Panc1 (cell line): ENCODE measurements around the gene DCAF16. TPM values are rescaled to one million over a fixed set of nuclear protein-coding genes. Genes with fewer than 3 reads are reported as not detected.
"Not testable (repeated sequence)": the region's sequence is repeated elsewhere in the genome, so short reads cannot be mapped to it uniquely, and the experiment has no call there.

Source experiments
- ATAC-seq: fragments of 200-7000 bp; cut with Tn5 transposase; 2 replicates; pipeline ENCODE4 v1.9.1; 2020; ENCODE audit warnings: mild to moderate bottlenecking, moderate library complexity
- BruUV-seq: library from RNA; stranded (reverse); fragments of 400-500 nt; replicated peaks from 2 replicates; lab custom pipeline; 2021; lab: Mats Ljungman, UMichigan
- CTCF ChIA-PET: fragments of 300-600 bp; sonication (Branson Sonifier 250); formaldehyde crosslinking; loops from one replicate; lab custom pipeline; 2022; ENCODE audit warnings: antibody characterized with exemption; lab: Charles Lee
- POLR2A ChIA-PET: fragments of 300-600 bp; sonication (Branson Sonifier 250); formaldehyde crosslinking; loops from one replicate; lab custom pipeline; 2022; ENCODE audit warnings: antibody characterized with exemption; lab: Charles Lee
- DNase-seq: peaks from one replicate; pipeline ENCODE4 v3.0.0-alpha.2; 2010; ENCODE audit warnings: low read depth, low spot score
- H3K27ac ChIP-seq: 2 replicates; pipeline ENCODE4 v1.5.1; 2011; ENCODE audit warnings: mild to moderate bottlenecking, low read length, inconsistent platforms
- H3K27me3 ChIP-seq: fragments of 200-500 bp; sonication (Bioruptor generic); 2 replicates; pipeline ENCODE4 v1.6.0; 2014; ENCODE audit warnings: low read length, inconsistent platforms; ENCODE audit not compliant: control insufficient read depth, insufficient read depth
- H3K36me3 ChIP-seq: fragments of 200-500 bp; sonication (Bioruptor generic); 2 replicates; pipeline ENCODE4 v1.5.1; 2014; ENCODE audit warnings: inconsistent platforms, mild to moderate bottlenecking, low read length, moderate library complexity; ENCODE audit not compliant: control insufficient read depth, insufficient read depth
- H3K4me1 ChIP-seq: 2 replicates; pipeline ENCODE4 v1.5.1; 2011; ENCODE audit warnings: inconsistent platforms, mild to moderate bottlenecking, low read length, moderate library complexity; ENCODE audit not compliant: control insufficient read depth, insufficient read depth
- H3K4me3 ChIP-seq, 2 experiments: 2 replicates each; pipeline ENCODE4 v1.5.1; 2011 to 2012; ENCODE audit warnings: low read depth in 2 of 2, low read length in 2 of 2, mild to moderate bottlenecking in 2 of 2, inconsistent platforms in 1 of 2, moderate library complexity in 1 of 2
- H3K9me3 ChIP-seq: fragments of 200-500 bp; sonication (Bioruptor generic); 2 replicates; pipeline ENCODE4 v1.5.1; 2014; ENCODE audit warnings: low read depth, mild to moderate bottlenecking, inconsistent platforms, low read length, moderate library complexity; ENCODE audit not compliant: control insufficient read depth, insufficient read depth
- POLR2AphosphoS5 ChIP-seq: IDR thresholded peaks from 2 replicates; pipeline ENCODE4 v1.6.1; 2012; ENCODE audit warnings: mild to moderate bottlenecking, low read depth, low read length, moderate library complexity
- SIN3A ChIP-seq: IDR thresholded peaks from 2 replicates; pipeline ENCODE4 v1.6.1; 2012; ENCODE audit warnings: low read depth, mild to moderate bottlenecking, low read length, moderate library complexity, borderline replicate concordance; ENCODE audit not compliant: insufficient read depth
- TCF7L2 ChIP-seq: IDR thresholded peaks from 2 replicates; pipeline ENCODE4 v1.6.1; 2011; ENCODE audit warnings: mild to moderate bottlenecking, low read depth, low read length, inconsistent platforms
- in situ Hi-C: cut with HindIII; loops from 2 replicates; pipeline ENCODE4 v1.10.0; 2016; ENCODE audit warnings: low sequenced_read_pairs, low pct_unique_long_range_greater_than_20kb
- intact Hi-C: fragments of 100-400 bp; cut with micrococcal nuclease; formaldehyde crosslinking; loops from one replicate; pipeline ENCODE4 v1.10.0; 2022; ENCODE audit not compliant: unreplicated experiment
- total RNA-seq: library from RNA; stranded (reverse); gene quantifications from one replicate; pipeline ENCODE4 v1.2.1, GENCODE V29; 2021; ENCODE audit not compliant: unreplicated experiment
- TF ChIP-seq, protein P1 (sequence below): fragments of 450-650 bp; IDR thresholded peaks from 2 replicates; pipeline ENCODE4 v1.5.1; 2017; ENCODE audit warnings: mild to moderate bottlenecking
- TF ChIP-seq, protein P2 (sequence below), 2 experiments: IDR thresholded peaks; 2 replicates each; pipeline ENCODE4 v1.6.1; 2011 to 2012; ENCODE audit warnings: low read depth in 2 of 2, control low read depth in 1 of 2, low read length in 1 of 2, mild to moderate bottlenecking in 1 of 2, moderate library complexity in 1 of 2; ENCODE audit not compliant: insufficient read depth in 1 of 2

DCAF16 gene
- total RNA-seq, 1 experiment from 2014 or later, result 28.6 TPM

DNA sequence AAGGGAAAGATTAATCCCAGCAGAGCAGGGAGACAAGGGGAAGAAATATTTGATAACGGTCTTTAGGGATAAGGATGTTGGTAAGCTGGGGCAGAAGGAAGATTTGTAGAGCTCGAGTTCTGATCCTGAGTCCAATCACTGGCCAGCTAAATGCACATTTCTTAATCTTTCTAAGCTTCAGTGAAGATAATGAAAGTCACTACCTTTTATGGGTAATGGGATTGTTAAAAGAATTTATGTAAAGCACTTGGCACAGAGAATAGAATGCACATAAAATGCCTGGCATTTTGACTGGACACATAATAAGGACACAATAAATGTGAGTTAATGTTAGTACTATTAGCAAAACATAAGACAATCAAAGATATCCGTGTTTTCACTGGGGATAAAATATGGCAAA is 43.5 kb upstream of the DCAF16 start:
- Histone ChIP-seq H3K27me3 (no peaks in the 10 kb centered on the region), H3K4me1 (no peaks in the 10 kb centered on the region), H3K27ac (no peak overlapping the region), H3K9me3 (no peaks in the 10 kb centered on the region), H3K36me3 (no peaks in the 10 kb centered on the region), H3K4me3 (no peak overlapping the region)
- intact Hi-C loops, result no loop called here
- no TSS peak for BruUV-seq
- TF ChIP-seq, protein P1, sequence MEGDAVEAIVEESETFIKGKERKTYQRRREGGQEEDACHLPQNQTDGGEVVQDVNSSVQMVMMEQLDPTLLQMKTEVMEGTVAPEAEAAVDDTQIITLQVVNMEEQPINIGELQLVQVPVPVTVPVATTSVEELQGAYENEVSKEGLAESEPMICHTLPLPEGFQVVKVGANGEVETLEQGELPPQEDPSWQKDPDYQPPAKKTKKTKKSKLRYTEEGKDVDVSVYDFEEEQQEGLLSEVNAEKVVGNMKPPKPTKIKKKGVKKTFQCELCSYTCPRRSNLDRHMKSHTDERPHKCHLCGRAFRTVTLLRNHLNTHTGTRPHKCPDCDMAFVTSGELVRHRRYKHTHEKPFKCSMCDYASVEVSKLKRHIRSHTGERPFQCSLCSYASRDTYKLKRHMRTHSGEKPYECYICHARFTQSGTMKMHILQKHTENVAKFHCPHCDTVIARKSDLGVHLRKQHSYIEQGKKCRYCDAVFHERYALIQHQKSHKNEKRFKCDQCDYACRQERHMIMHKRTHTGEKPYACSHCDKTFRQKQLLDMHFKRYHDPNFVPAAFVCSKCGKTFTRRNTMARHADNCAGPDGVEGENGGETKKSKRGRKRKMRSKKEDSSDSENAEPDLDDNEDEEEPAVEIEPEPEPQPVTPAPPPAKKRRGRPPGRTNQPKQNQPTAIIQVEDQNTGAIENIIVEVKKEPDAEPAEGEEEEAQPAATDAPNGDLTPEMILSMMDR, result no peak
- no peak for TF ChIP-seq POLR2AphosphoS5
- no peak for TF ChIP-seq TCF7L2
- TF ChIP-seq, protein P2, sequence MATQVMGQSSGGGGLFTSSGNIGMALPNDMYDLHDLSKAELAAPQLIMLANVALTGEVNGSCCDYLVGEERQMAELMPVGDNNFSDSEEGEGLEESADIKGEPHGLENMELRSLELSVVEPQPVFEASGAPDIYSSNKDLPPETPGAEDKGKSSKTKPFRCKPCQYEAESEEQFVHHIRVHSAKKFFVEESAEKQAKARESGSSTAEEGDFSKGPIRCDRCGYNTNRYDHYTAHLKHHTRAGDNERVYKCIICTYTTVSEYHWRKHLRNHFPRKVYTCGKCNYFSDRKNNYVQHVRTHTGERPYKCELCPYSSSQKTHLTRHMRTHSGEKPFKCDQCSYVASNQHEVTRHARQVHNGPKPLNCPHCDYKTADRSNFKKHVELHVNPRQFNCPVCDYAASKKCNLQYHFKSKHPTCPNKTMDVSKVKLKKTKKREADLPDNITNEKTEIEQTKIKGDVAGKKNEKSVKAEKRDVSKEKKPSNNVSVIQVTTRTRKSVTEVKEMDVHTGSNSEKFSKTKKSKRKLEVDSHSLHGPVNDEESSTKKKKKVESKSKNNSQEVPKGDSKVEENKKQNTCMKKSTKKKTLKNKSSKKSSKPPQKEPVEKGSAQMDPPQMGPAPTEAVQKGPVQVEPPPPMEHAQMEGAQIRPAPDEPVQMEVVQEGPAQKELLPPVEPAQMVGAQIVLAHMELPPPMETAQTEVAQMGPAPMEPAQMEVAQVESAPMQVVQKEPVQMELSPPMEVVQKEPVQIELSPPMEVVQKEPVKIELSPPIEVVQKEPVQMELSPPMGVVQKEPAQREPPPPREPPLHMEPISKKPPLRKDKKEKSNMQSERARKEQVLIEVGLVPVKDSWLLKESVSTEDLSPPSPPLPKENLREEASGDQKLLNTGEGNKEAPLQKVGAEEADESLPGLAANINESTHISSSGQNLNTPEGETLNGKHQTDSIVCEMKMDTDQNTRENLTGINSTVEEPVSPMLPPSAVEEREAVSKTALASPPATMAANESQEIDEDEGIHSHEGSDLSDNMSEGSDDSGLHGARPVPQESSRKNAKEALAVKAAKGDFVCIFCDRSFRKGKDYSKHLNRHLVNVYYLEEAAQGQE (IDR thresholded peaks at IDR 0.05; ENCODE audit: insufficient read depth in 1 of 2, low read depth in 2 of 2, low read length in 1 of 2), result no peak
- no peak for TF ChIP-seq SIN3A
- ChIA-PET CTCF (no interaction called here), POLR2A (no interaction called here)
- no peak for DNase-seq
- in situ Hi-C loops, result no loop called here
- no peak for ATAC-seq

- no TSS peak for BruUV-seq
- intact Hi-C loops, result no loop called here
- H3K36me3 ChIP-seq, result no peaks in the 10 kb centered on the region
- ChIA-PET POLR2A (no interaction called here), CTCF (no interaction called here)
- H3K4me3 ChIP-seq, result no peak overlapping the region
- H3K9me3 ChIP-seq, result no peaks in the 10 kb centered on the region
- H3K4me1 ChIP-seq, result no peaks in the 10 kb centered on the region
- no peaks in the 10 kb centered on the region for H3K27me3 ChIP-seq
- in situ Hi-C loops, result no loop called here
- H3K27ac ChIP-seq, result no peak overlapping the region
- DNase-seq, result no peak
- TF ChIP-seq, protein P2 (IDR thresholded peaks at IDR 0.05; ENCODE audit: insufficient read depth in 1 of 2, low read depth in 2 of 2, low read length in 1 of 2), result no peak
- TF ChIP-seq, protein P1, result no peak
- no peak for TF ChIP-seq TCF7L2
- TF ChIP-seq SIN3A, result no peak
- no peak for TF ChIP-seq POLR2AphosphoS5
- ATAC-seq, result no peak
Observed at GRCh38 chr4:17851959-17852358, 41.4 kb upstream of the DCAF16 start.

- H3K4me1 ChIP-seq, POLR2A ChIA-PET, H3K27me3 ChIP-seq, H3K36me3 ChIP-seq, in situ Hi-C loops, H3K4me3 ChIP-seq, DNase-seq, CTCF ChIA-PET, H3K9me3 ChIP-seq, H3K27ac ChIP-seq, ATAC-seq, intact Hi-C loops, BruUV-seq: not testable (repeated sequence)
Observed at GRCh38 chr4:17850295-17850694, 39.7 kb upstream of the DCAF16 start.
